PC-3 (cell line): ENCODE measurements around the gene REEP6.

Experiments
- CTCF ChIP-seq: fragments of 300-600 bp; sonication (generic); conservative IDR thresholded peaks from 2 replicates; pipeline ENCODE4 v1.5.1; 2017; ENCODE audit warnings: antibody characterized with exemption, low read depth, mild to moderate bottlenecking, low read length
- EZH2 ChIP-seq: fragments of 300-600 bp; sonication (generic); IDR thresholded peaks from one replicate; pipeline ENCODE4 v1.6.1; 2017; ENCODE audit warnings: antibody characterized with exemption, mild to moderate bottlenecking, low read length; ENCODE audit not compliant: unreplicated experiment
- EZH2phosphoT487 ChIP-seq: fragments of 300-600 bp; sonication (generic); IDR thresholded peaks from 2 replicates; pipeline ENCODE4 v1.6.1; 2018; ENCODE audit warnings: mild to moderate bottlenecking, antibody characterized with exemption, low read length, borderline replicate concordance

- TF ChIP-seq CTCF (no peak), EZH2 (no peak), EZH2phosphoT487 (no peak)
Measured at GRCh38 chr19:1446713-1447481, 44.1 kb upstream of the REEP6 start.
